GM18502 (cell line): Measurements from ENCODE around the gene WSB1.
"Not testable (repeated sequence)": the region's sequence is repeated elsewhere in the genome, so short reads cannot be mapped to it uniquely, and the experiment has no call there.

Experiments
- ATAC-seq: cut with Tn5 transposase; IDR thresholded peaks from one replicate; pipeline ENCODE4 v1.9.1; 2021; ENCODE audit warnings: mild to moderate bottlenecking; ENCODE audit not compliant: unreplicated experiment, poor library complexity

WSB1 gene

DNA sequence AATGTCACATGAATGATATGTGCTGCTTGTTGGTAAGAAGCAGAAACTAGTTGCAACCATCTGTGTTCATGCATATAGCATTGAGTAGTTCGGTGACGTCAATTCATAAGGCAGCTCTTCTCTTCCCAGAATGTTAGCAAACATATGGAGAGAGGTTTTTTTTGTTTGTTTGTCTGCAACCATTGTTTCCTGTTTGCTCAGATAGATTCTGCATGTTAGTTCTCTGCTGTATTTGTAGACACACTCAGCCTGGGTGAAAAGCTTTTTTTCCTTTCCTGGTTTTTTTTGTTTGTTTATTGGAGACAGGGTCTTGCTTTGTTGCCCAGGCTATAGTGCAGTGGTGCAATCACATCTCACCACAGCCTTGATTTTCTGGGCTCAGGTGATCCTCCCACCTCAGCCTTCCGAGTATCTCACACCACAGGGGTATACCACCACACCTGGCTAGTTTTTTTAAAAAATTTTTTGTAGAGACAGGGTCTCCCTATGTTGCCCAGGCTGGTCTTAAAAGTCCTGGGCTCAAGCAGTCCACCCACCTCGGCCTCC, 16.7 kb downstream of the WSB1 start:
- ATAC-seq = no peak

DNA sequence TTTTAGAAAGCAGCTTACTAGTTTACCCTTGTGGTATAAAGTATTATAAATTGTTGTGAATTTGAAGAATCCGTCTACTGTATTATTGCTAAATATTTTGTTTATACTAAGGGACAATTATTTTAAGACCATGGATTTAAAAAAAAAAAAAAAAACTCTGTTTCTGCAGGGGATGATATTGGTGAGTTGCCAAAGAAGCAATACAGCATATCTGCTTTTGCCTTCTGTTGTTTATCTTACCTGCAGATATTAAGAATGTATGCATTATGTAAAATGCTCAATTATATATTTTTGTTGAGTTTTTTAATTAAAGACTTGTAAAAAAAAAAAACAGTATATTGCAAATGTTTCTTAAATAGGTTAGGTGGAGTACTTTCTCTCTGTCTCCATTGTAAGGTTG, 19.4 kb downstream of the WSB1 start:
- no peak for ATAC-seq

DNA sequence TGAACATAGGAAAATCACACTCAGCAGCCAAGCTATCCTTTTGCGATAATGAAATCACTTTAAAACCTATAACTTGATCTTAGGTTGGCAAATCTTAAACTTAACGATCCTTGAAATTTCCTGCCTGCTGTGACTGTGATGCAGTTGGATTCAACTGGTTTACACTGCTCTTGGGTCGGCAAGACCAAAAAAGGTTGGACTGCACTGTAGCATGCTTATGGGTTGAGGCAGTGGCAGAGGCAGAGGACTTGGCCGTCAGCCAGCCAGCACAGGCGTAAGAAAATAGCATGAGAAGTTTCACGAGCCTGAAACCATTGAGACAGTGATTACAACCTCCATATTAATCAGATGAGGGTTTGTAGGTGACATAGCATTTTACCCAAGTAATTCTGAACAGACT, 21.4 kb downstream of the WSB1 start:
- no peak for ATAC-seq

DNA sequence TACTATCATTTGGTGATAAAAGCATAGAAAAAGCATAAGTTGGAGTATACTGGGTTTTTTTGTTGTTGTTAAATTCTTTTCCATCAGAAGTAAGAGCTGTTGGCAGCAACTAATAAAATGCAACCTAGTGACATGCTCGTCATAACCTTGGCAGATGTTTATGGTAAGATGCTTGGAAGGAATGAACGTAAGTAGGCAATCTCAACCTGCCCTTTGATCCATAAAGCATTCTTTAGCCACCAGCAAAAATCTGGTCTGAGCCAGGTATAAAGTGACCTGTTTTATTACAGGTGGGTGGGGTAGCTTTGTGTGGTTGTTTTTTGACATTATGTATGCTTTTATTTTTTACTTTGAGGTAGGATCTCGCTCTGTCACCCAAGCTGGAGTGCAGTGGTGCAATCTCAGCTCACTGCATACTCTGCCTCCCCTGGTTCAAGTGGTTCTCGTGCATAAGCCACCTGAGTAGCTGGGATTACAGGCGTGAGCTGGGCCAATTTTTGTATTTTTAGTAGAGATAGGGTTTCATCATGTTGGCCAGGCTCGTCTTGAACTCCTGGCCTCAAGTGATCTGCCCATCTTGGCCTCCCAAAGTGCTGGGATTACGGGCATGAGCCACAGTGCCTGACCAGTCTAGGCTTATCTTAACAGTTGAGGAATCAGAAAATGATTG, 22.0 kb downstream of the WSB1 start:
- ATAC-seq = no peak

DNA sequence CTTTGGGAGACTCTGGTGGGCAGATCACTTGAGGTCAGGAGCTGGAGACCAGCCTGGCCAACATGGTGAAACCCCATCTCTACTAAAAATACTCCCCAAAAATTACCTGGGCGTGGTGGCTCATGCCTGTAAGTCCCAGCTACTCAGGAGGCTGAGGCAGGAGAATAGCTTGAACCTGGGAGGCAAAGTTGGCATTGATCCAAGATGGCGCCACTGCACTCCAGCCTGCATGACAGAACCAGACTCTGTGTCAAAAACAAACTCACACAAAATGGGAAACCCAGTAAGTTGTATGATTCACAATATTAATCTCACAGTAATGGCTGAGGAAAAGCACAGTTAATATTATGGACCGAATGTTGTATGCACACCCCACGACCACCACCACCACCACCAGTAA, 24.3 kb downstream of the WSB1 start:
- ATAC-seq = no peak

DNA sequence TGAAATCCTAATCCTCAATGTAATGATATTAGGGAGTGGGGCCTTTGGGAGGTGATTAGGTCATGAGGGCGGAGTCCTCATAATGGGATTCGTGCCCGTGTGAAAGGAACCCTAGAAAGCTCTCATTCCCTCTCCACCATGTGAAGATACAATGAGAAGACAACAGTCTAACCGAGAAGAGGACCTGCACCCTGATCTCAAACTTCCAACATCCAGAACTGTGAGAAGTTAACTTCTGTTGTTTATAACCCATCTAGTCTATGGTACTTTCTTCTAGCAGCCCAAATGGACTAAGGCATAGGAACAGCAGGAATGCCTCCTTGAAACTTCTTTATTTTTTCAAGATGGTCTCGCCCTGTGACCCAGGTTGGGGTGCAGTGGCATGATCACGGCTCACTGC, 24.7 kb downstream of the WSB1 start:
- no peak for ATAC-seq

DNA sequence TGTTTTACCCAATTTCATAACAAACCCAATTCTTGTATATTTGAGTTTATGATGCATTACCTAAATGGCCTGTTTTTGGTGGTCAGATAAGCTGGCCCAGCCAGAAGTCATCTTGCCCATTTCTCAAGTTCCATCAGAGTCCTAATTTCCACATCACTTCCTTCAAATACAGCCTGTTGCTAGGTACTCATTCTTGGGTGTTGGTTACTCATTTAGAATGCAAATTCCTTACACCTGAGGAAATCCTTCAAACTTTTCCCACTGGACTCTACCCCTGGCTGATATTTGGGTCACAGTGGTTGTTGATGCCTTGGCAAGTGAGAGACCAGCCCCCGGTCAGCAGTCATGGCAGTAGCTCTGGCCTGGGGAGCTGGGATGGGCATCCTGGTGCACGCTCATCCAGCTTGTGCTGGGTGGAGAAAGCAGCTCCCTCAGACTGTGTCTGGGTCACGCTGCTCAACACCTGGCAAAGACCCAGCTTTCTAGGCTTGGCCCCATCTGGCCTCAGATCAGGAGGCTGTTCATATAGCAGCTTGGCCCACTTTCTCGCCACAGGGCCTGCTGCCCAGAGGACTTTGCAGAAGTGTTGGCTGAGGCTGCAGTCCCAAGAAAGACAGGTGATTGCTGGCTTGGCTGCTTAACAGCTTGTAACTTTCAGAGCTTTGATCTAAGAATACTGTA, 25.8 kb downstream of the WSB1 start:
- no peak for ATAC-seq

DNA sequence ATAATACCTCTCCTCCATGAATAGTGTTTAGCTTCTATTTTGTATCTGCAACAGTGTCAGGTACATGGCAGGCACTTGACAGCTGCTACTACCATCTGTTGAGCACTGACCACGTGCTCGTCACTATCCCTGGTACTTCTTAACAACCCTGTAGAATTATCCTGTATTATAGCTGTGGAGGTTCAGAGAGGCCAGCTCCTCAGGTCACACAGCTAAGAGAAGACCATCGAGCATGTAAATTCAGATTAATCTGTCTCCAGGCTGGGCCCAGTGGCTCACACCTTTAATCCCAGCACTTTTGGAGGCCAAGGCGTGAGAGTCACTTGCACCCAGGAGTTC, 26.3 kb downstream of the WSB1 start:
- no peak for ATAC-seq

DNA sequence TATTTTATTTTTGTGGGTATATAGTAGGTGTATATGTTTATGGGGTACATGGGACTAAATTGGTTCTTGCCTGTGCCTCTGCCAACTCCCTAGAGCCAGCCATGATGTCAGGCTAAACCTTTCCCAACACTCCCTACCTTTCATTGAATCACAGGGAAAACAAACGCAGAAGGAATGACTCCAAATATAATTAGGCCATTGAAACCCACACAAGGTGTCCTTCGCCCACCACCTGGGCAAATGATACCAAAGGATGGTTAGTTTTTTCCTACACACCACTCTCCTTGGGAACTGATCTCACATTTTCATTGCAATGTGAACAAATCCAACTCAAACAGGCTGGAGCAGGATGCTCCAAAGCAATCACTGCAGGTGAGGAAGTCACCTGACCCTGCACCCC, 27.5 kb downstream of the WSB1 start:
- ATAC-seq = no peak

DNA sequence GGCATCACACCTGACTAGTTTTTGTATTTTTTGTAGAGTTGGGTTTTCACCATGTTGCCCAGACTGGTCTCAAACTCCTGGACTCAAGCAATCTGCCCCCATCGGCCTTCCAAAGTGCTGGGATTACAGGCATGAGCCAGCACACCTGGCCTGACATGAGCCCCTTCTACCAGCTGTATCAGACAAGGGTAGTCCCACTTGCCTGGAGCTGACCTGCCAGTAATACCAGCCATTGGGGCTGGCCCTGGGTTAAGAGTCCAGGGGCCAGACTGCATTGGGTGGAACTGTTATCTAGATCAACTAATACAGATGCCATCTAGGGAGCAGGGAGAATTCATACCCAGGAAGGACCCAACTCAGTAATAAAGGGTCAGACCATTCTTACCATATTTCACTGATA, 28.1 kb downstream of the WSB1 start:
- ATAC-seq = no peak

DNA sequence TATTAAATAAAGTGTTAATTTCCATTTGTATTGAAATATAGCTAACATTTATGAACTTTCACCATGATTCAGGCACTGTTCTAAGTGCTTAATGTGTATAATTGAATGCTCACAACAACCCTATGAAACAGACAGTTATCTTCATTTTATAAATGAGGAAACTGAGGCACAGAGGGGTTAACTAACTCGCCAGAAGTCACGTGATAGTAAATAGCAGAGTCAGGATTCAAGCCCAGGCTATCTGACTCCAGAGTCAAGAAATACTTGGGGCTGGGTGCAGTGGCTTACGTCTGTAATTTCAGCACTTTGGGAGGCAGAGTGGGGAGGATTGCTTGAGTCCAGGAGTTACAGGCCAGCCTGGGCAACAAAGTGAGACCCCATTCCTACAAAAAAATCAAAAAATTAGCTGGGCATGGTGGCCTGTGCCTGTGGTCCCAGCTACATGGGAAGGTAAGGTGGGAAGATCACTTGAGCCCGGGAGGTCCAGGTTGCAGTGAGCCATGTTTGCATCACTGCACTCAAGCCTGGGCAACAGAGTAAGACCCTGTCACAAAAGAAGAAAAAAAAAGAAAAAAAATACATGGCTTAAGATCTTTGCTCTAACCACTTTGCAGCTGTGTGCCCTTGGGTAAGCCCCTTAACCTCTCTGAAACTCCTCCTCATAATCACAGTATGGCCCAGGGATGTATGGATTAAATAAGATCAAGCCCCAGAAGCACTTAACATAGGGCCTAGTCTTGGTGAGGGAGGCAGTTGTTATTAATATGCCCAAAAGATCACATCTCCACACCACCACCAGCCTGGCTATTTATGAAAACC, 29.0 kb downstream of the WSB1 start:
- no peak for ATAC-seq

DNA sequence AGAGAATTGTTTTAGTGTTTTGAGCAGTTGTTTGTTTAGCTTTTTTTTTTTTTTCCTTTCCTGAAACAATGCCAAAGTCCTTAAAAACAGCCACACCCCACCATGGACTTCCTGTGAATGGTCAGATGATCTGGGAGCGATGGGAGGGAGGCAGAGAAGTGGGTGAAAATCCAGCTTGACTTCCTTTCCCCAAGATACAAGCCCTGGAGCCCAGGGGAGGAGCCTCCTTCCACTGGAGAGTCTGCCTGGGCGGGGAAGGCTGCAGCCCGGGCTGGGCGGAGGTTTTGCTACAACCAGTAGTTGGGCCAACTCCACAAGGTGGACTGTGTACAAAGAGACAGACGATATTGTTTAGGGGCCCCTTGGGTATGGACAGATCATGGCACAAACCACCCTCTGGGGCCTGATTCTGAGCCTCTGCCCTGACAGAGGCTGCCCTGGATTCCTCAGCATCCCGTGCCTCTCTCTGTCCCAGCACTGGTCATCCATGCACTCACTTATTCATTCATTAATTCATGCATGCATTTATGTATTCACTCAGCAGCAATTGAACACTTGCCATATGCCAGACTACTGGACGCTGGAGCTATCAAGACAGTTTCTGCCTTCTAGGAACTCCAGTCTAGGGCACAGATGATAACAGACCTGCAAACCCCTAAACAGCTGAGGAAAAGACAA, 29.8 kb downstream of the WSB1 start:
- ATAC-seq = no peak

DNA sequence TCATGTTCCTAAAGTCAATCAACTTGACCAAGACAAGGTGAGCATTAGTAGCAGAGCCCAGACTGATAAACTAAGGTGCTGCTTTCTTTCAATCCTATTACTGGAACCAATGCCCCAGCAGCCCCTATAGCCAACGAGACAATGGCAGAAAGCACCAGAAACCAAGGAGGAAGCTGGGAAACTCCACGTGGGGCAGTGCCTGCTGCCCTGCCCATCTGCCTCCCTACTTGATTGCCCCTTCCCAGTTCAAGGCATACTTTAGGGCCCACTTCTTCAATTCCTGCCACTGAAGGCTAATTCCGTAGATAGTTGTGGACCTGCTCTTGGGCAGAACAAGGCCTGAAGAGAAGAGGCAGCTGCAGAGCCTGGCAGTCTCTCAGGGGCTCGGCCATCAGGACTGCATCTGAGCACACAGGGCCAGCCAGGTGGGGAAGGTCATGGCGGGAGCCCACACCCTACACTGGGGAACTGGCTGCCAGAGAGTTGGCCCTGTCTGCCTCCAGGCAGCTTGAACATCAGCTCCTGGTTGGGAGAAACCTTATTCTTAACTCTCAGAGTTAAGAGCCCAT, 30.9 kb downstream of the WSB1 start:
- ATAC-seq = no peak

DNA sequence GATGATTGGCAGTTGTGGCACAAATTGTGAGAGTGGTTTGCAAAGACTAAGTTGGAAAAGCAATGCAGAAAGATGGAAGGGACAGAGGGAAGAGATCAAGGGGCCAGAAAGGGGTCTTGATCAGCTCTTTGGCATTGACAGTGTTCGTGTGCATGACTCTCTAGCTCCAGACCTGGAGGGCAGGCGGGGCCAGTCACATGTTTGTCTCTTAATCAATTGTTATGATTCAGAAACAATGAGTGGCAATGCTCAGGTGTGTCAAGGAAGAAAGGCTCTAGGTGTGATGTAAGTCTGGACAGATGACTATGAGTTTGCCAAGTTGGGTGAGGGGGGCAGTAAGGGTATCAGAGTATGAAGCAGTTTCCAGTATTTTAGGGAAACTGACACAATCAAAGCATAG, 32.1 kb downstream of the WSB1 start:
- no peak for ATAC-seq

DNA sequence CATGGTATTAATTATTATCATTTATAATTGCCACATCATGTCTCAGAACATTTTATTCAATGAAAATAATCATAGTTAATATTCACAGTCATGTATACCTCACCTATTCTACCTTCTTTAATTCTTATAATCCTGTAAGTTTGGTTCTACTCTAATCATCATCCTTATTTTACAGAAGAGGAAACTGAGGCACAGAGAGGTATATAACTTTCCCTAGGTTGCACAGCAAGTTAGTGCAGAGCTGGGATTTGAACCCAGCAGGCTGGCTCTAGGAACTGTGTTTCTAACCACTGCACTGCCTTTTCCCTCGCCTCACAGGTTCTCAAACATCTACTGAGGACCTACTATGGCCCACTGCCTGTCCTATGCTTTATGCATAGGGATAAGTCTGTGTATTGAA, 32.7 kb downstream of the WSB1 start:
- ATAC-seq = no peak

DNA sequence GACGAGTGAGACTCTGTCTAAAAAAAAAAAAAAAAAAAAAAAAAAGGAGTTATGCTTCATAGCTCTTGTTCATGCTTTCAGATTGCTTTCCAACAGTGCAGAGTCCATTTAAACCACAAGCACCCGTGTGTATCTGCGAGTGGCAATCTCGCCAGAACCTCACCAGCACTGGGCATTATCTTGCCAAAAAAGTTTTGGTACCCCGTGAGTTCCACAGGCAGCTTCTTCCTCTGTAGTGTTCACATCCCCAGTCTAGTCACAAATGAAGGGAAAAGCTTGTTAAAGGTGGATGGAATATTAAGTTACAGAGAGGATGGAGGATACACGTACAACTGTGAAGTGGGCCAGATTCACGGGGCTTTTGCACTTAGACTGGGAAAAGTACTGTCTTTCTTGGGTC, 33.5 kb downstream of the WSB1 start:
- ATAC-seq = no peak

DNA sequence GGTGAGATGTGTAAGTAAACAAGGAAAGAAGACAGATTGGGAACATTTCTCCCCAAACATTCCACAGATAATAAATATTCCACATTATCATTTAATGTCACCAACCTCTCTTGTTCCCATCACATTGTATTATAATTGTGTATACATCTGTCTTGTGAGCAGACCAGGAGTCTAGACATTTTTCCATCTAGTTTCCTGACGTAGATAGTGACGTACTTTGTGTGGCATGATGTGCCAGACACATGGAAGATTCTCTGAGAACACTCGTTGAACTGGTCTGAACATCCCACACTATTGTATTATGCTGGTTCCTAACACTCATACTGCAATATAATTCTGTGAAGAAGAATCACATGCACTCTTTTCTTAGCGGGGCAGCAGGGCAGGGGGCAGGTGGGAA, 34.0 kb downstream of the WSB1 start:
- ATAC-seq = no peak

DNA sequence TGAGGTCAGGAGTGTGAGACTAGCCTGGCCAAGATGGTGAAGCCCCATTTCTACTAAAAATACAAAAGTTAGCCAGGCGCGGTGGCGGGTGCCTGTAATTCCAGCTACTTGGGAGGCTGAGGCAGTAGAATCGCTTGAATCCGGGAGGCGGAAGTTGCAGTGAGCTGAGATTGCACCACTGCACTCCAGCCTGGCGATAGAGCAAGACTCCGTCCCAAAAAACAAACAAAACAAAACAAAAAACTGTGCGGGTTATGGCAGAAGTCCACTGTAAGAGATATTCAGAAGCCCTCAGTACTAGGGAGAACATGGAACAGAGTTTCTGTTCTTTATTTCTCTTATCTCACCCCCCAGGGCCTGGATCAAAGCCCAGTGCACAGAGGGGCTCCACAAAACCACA, 34.8 kb downstream of the WSB1 start:
- not testable (repeated sequence) for ATAC-seq

DNA sequence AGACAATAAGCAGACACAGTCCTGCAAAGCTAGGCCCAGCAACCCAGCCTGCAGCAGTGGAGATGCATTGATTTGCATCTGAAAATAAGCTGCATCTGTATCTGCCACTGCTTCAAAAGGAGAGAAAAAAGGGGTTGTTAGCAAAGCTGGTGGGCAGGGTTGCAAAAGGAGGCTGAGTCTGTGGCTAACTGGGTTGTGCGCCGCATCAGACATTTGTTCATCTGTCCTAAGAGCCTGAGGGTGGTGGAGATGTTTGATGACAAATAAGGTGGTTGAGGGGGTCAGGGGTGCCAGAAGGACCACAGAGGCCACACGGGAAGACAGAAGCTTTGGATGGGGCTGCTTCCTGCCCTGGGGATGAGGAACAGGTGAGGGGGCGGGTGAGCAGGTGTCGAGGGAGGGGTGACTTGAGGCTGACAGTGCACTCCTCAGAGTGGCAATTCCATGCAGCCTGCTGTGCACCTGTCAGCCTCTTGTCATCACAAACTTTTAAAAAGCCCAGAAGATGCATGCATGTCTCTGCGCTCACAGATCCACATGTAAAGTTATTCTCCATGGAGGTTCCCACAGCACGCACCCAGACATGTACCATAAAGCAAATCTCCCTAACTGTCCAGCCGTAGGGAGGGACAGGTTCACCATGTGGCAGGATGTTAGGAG, 35.4 kb downstream of the WSB1 start:
- ATAC-seq = no peak

DNA sequence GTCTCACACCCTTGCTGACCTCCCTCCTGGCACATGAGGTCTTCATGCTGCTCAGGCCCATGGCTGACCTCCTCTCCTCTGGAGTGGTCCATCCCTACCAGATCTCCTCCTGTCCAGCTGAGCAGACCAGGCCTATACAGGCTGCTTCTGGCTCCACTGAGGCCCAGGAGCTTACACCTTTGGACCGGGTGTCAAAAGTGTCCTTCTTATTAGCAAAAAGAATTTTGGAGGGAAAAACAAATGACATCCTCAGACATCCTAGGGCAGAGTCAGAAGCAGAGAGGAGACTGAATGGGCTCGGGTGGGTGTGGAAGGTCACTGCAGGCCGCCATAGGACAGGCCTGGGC, 38.1 kb downstream of the WSB1 start:
- ATAC-seq = no peak
